Suprapubic skin (tissue), 4 donors: ENCODE data around the gene CD79B.

Experiments used
- CTCF ChIP-seq, 2 donors: fragments of 200-600 bp in 1 of 2; fragments of 450-650 bp in 1 of 2; sonication (generic) in 1 of 2; IDR thresholded peaks; one replicate each; pipeline ENCODE4 v1.5.1; 2016 to 2019; ENCODE audit warnings: antibody characterized with exemption in 2 of 2, mild to moderate bottlenecking in 1 of 2, moderate library complexity in 1 of 2
- EP300 ChIP-seq: sonication (generic); formaldehyde crosslinking; IDR thresholded peaks from one replicate; pipeline ENCODE4 v1.6.1; 2017; ENCODE audit warnings: antibody characterized with exemption
- POLR2A ChIP-seq, 2 donors: fragments of 450-650 bp; IDR thresholded peaks; one replicate each; pipeline ENCODE4 v1.6.1; 2017; ENCODE audit warnings: antibody characterized with exemption in 2 of 2, mild to moderate bottlenecking in 2 of 2, moderate library complexity in 2 of 2
- POLR2AphosphoS5 ChIP-seq, 3 donors: sonication (generic); formaldehyde crosslinking; IDR thresholded peaks; one replicate each; pipeline ENCODE4 v1.6.1; 2017; ENCODE audit warnings: antibody characterized with exemption in 3 of 3

DNA sequence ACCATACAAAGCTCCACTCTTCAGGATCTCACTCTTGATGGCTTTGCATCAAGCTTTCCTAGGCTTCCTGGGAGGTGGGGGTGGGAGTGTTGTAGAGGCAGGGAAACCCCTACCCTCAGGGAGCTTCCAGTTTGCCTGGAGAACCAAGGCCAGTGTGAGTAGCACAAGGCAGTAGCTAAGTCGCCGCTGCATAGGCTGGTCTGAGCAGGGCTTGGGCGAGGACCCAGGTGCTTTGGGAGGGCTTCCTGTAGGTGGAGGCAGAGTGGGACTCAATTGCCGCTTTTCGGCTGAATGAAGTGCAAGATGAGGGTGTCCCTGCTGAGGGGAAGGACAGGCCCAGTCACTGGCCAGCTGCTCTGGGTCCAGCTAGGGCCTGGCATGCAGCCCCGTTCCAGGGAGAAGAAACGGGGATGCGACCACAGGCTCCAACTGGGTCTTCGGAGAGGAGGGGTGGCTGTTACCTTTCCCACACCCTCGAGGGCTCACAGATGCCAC, 3.9 kb downstream of the CD79B start:
- TF ChIP-seq CTCF (IDR thresholded peaks at IDR 0.05) (no peak), EP300 (no peak), POLR2A (IDR thresholded peaks at IDR 0.05) (no peak), POLR2AphosphoS5 (IDR thresholded peaks at IDR 0.05) (no peak)
